Suppressor macrophage (primary cell): ENCODE results near the gene MTHFSD.

ENCODE experiments used
- DNase-seq, 4 experiments: peaks; one replicate each; pipeline ENCODE4 v3.0.0-alpha.2; 2020 to 2022

MTHFSD gene

GRCh38 chr16:86581458-86581857 lies 26.4 kb upstream of the MTHFSD start:
- DNase-seq = no peak

- DNase-seq = no peak
Observed at GRCh38 chr16:86580791-86581170, 25.7 kb upstream of the MTHFSD start.

DNA sequence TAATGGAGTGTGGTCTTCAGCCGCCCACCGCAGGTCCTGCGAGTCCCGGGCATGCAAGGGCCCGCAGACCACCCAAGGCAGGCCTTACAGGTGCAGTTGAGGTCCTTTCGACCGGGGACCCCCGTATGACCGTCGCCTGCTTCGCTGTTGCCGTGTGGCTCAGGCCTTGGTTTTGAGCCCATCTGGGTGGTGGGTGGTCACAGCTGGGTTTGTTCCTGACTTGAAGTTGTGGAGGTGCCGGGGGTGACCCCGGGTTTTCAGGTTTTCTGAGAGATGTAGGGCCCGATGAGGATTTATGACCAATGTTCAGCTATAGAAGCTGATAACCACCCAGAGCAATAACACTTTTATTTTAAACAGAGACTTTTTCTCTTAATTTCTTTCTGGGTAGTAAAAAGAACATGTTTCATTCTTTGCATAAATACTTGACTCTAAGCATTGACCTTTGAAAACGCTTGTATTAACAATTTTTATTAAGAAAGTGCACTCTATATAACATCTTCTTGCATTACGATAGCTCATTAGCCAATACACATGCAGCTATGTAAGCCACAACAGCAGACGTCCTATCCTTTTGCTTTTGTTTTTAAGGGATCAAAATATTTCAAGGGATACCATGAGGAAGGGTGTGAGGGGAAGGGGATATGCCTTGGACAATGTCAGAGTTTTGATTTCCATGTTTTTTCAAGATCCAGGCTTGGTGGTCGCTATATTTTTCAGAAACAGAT lies 25.2 kb upstream of the MTHFSD start:
- no peak for DNase-seq

GRCh38 chr16:86579268-86580062 lies 24.4 kb upstream of the MTHFSD start:
- DNase-seq = no peak

DNA sequence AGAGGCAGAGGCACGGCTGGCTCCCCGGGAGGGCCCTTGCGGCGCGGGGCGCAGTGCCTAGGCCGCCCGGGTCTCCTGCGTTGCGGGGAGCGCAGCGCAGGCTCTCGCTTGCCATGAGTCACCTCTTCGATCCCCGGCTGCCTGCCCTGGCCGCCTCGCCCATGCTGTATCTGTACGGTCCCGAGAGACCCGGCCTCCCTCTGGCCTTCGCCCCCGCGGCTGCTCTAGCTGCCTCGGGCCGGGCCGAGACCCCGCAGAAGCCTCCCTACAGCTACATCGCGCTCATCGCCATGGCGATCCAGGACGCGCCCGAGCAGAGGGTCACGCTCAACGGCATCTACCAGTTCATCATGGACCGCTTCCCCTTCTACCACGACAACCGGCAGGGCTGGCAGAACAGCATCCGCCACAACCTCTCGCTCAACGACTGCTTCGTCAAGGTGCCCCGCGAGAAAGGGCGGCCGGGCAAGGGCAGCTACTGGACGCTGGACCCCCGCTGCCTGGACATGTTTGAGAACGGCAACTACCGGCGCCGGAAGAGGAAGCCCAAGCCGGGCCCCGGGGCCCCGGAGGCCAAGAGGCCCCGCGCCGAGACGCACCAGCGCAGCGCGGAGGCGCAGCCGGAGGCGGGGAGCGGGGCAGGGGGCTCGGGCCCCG lies 23.7 kb upstream of the MTHFSD start:
- DNase-seq = no peak

DNA sequence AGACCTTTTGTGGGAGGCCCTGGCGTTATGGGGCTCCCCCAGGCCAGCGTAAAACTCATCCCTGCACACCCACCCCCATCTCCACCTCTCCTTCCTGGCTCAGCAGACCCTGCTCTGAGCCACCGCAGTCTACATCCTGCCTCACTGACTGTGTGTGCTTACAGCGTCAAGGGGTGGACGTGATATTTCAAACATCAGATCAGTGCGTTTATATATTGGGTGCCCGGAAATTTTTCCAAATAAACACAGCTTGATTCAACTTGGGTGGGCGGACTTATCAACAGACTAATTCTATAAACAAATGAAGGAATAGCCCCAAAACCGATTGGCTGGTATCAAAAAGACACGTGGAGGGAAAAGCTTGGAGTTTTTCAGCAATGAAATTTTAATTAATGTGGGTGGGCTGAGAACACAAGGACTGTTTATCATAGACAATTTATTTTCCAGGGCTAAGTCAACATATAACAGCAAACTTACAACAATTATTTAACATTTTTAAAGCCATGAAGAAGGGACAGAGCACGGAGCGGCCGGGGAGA lies 23.1 kb upstream of the MTHFSD start, which contains the start of gene FOXL1:
TSS of gene FOXL1 (plus strand) at position 489 of the 539 bp plus-strand sequence. CDS start 175 bp downstream, outside the sequence.
- DNase-seq = no peak

GRCh38 chr16:86577314-86577971 lies 22.4 kb upstream of the MTHFSD start:
- DNase-seq = no peak

DNA sequence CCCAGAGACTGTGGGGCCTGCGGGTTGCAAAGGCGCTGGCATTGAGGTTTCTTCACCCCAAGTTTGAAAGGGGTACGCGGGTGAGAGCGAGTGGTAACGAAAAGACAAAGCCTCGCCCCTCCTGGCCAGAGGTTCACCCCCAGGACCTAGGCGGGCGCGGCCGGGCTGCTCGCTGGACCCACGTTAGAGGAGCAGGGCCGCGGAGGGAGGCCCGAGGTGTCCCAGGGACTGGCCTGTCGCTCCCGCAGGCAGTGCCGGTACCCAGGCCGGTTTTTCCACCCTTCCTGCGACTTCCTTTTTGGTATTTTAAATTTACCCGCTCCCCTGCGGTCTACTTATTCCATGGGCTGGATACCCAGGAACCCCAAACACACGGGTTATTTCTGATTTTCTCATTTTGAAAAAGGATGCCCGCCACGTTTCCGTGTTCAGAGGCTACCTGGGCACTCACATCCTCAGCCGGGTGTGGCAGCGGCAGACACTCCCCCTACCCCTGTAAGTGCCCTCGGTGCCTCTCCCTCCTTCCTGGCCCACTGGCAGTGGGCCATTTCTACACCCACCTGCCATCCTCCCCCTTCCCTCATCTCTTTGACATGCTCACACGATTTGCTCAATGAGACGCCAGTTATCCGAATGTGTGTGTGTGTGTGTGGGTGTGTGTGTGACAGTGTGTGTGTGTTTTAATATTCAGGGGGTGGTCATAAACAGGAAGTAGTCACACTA lies 21.7 kb upstream of the MTHFSD start:
- DNase-seq = no peak

DNA sequence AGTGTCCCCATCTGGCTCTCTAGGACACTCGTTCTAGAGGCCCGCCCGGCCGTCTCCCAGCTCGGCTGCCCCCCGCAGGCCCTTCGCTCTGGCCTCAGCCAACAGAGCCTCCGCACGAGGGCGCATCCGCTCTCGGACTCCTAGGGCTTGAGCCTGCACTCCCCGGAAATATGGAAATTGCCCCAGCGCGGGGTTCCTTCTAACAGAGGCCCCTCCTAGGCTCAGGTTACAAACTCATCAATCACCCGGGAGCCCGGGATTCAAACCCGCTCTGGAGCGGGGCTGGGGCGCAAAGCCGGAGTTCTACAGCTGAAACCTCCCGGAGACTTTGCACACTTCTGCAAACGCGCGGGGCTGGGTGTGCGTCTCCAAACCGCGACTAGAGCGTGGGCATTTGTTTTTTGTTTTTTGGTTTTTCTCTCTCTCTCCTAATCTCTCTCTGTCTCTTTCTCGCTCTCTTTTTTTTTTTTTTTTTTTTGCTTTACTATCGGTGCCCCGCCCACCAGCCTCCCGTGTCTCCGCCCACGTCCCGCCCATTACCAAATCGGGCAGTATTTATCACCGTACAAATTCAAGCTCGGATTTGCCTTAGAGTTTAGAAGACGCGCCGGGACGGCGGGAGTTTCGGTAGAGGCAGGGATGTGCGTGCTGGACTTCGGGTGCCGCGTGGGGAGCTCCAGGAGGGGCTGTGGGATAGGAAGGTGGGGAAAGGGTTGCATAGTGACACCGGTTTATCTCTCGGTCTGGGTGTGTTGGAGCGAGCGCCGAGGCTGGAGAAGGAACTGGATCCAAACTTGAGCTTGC lies 20.9 kb upstream of the MTHFSD start:
- DNase-seq = peak; percentile 38 to 75 (median 54)

DNA sequence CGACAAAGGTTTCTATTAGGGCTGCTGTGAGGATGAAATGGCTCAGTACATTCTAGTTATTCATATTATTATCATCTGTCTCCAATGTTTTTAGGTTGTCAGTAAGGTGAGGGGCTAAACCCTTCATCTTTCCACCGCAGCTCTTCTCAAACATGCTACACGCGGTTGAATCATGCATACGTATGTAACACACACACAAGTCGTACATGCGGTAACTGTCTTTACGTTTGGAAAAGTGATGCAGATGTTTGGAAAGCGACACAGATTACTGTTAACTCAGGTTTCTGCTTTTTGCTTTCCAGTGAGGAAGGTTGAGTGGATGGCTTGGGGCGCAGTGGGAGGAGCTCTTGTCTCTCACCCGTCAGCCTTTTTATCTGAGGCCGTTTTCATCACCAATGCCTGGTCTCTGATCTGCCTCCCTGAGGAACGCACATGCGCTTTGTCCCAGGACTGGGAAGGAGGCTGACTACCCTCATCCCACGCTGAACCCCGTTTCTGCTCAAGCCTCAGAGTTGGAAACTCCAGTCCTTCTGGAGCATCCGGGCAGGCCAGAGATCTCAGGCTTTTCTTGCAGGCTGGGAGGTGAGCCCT lies 20.2 kb upstream of the MTHFSD start:
- no peak for DNase-seq

GRCh38 chr16:86574646-86575045 lies 19.6 kb upstream of the MTHFSD start:
- no peak for DNase-seq

- DNase-seq = no peak
Observed at GRCh38 chr16:86573646-86574508, 18.8 kb upstream of the MTHFSD start.

- DNase-seq = no peak
Observed at GRCh38 chr16:86573215-86573614, 18.2 kb upstream of the MTHFSD start.

GRCh38 chr16:86572606-86573005 lies 17.6 kb upstream of the MTHFSD start:
- DNase-seq = no peak

DNA sequence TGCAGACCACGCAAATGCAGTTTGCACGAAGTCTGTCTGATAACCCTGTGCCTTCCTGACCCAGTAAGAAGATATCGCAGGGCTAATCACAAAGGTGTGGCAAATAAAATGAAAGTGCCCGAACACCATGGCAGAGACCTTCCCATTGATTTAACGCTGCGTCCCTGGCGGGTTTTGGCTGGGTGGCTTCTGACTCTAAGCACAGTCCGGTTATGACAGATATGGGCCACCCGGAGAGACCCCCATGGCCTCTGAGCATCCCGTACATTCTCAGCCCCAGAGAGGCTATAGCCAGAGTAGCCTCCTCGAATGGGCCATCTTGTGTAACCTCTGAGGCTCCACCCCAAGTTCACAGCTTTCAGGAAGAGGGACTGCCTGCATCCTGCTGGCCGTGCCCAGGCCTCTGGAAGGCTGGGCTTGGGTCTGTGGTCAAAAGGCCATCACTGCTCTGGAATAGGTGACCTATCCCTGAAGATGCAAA lies 17.0 kb upstream of the MTHFSD start:
- no peak for DNase-seq

DNA sequence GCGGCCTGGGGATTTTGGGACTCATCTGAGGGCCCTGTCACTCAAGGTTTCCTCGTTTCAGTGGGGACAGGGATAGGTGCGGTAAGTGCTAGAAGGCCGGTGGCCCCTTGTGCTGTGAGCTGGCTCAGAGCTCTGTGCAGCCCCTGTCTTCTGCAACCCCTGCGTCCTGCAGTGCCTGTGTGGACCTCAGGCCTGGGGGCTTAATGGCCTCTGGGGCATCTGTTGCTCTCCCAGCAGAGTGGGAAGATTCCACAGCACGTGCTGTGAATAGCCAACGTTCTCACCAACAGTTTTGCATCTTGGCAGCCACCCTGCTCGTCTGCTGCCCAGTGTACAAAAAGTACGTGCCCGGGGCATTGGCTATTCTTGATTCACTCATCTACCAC lies 16.5 kb upstream of the MTHFSD start:
- DNase-seq = no peak

- DNase-seq = no peak
Observed at GRCh38 chr16:86570558-86571529, 15.8 kb upstream of the MTHFSD start.
